ENCODE measurements around the gene TFDP1.

The TFDP1 gene

GRCh38 chr13:113599391-113599790 is 14.8 kb downstream of the TFDP1 start:
- H3K27me3 ChIP-seq (ENCODE audit: control insufficient read depth, insufficient read depth, low read length): no peaks in the 10 kb centered on the region
- peaks cover 53% of the 10 kb centered on the region for H3K36me3 ChIP-seq (ENCODE audit: control insufficient read depth, insufficient read depth, low read length)
- no peaks in the 10 kb centered on the region for H3K9me3 ChIP-seq (ENCODE audit: control insufficient read depth, insufficient read depth, low read depth, low read length)
- H3K4me1 ChIP-seq (ENCODE audit: control insufficient read depth, insufficient read depth, low read length): no peaks in the 10 kb centered on the region; the same call in 1 of the 2 replicates
- H3K27ac ChIP-seq (ENCODE audit: low read depth, low read length): no peak overlapping the region
- no peak overlapping the region for H3K9ac ChIP-seq (ENCODE audit: low read length)
- no peak overlapping the region for H3K4me3 ChIP-seq (ENCODE audit: low read depth, low read length)

- no peaks in the 10 kb centered on the region for H3K9me3 ChIP-seq (ENCODE audit: control insufficient read depth, insufficient read depth, low read depth, low read length)
- H3K4me1 ChIP-seq (ENCODE audit: control insufficient read depth, insufficient read depth, low read length): no peaks in the 10 kb centered on the region; the same call in 1 of the 2 replicates
- H3K27ac ChIP-seq (ENCODE audit: low read depth, low read length): no peak overlapping the region
- H3K36me3 ChIP-seq (ENCODE audit: control insufficient read depth, insufficient read depth, low read length): peaks cover 57% of the 10 kb centered on the region
- no peak overlapping the region for H3K4me3 ChIP-seq (ENCODE audit: low read depth, low read length)
- H3K9ac ChIP-seq (ENCODE audit: low read length): no peak overlapping the region
- H3K27me3 ChIP-seq (ENCODE audit: control insufficient read depth, insufficient read depth, low read length): no peaks in the 10 kb centered on the region
Measured at GRCh38 chr13:113601166-113602070, 16.9 kb downstream of the TFDP1 start.

GRCh38 chr13:113602291-113602988 is 17.9 kb downstream of the TFDP1 start:
- Histone ChIP-seq H3K9me3 (ENCODE audit: control insufficient read depth, insufficient read depth, low read depth, low read length) (no peaks in the 10 kb centered on the region), H3K9ac (ENCODE audit: low read length) (no peak overlapping the region), H3K4me1 (ENCODE audit: control insufficient read depth, insufficient read depth, low read length) (no peaks in the 10 kb centered on the region; the same call in 1 of the 2 replicates), H3K27ac (ENCODE audit: low read depth, low read length) (no peak overlapping the region), H3K36me3 (ENCODE audit: control insufficient read depth, insufficient read depth, low read length) (peaks cover 54% of the 10 kb centered on the region), H3K27me3 (ENCODE audit: control insufficient read depth, insufficient read depth, low read length) (no peaks in the 10 kb centered on the region), H3K4me3 (ENCODE audit: low read depth, low read length) (no peak overlapping the region)

GRCh38 chr13:113603116-113603710 is 18.7 kb downstream of the TFDP1 start:
- Histone ChIP-seq H3K4me3 (ENCODE audit: low read depth, low read length) (no peak overlapping the region), H3K36me3 (ENCODE audit: control insufficient read depth, insufficient read depth, low read length) (peaks cover 50% of the 10 kb centered on the region), H3K9me3 (ENCODE audit: control insufficient read depth, insufficient read depth, low read depth, low read length) (no peaks in the 10 kb centered on the region), H3K9ac (ENCODE audit: low read length) (no peak overlapping the region), H3K27ac (ENCODE audit: low read depth, low read length) (no peak overlapping the region), H3K27me3 (ENCODE audit: control insufficient read depth, insufficient read depth, low read length) (no peaks in the 10 kb centered on the region), H3K4me1 (ENCODE audit: control insufficient read depth, insufficient read depth, low read length) (no peaks in the 10 kb centered on the region; the same call in 1 of the 2 replicates)

GRCh38 chr13:113604186-113604585 is 19.6 kb downstream of the TFDP1 start:
- Histone ChIP-seq H3K36me3 (ENCODE audit: control insufficient read depth, insufficient read depth, low read length) (peaks cover 49% of the 10 kb centered on the region), H3K27ac (ENCODE audit: low read depth, low read length) (no peak overlapping the region), H3K9me3 (ENCODE audit: control insufficient read depth, insufficient read depth, low read depth, low read length) (no peaks in the 10 kb centered on the region), H3K4me1 (ENCODE audit: control insufficient read depth, insufficient read depth, low read length) (no peaks in the 10 kb centered on the region; the same call in 1 of the 2 replicates), H3K9ac (ENCODE audit: low read length) (no peak overlapping the region), H3K4me3 (ENCODE audit: low read depth, low read length) (no peak overlapping the region), H3K27me3 (ENCODE audit: control insufficient read depth, insufficient read depth, low read length) (no peaks in the 10 kb centered on the region)

GRCh38 chr13:113605461-113605860 is 20.9 kb downstream of the TFDP1 start:
- Histone ChIP-seq H3K27ac (ENCODE audit: low read depth, low read length) (no peak overlapping the region), H3K4me1 (ENCODE audit: control insufficient read depth, insufficient read depth, low read length) (no peaks in the 10 kb centered on the region; the same call in 1 of the 2 replicates), H3K27me3 (ENCODE audit: control insufficient read depth, insufficient read depth, low read length) (no peaks in the 10 kb centered on the region), H3K9ac (ENCODE audit: low read length) (no peak overlapping the region), H3K9me3 (ENCODE audit: control insufficient read depth, insufficient read depth, low read depth, low read length) (no peaks in the 10 kb centered on the region), H3K4me3 (ENCODE audit: low read depth, low read length) (no peak overlapping the region), H3K36me3 (ENCODE audit: control insufficient read depth, insufficient read depth, low read length) (peaks cover 43% of the 10 kb centered on the region)

GRCh38 chr13:113605866-113606438 is 21.4 kb downstream of the TFDP1 start:
- Histone ChIP-seq H3K27ac (ENCODE audit: low read depth, low read length) (no peak overlapping the region), H3K4me1 (ENCODE audit: control insufficient read depth, insufficient read depth, low read length) (no peaks in the 10 kb centered on the region; the same call in 1 of the 2 replicates), H3K4me3 (ENCODE audit: low read depth, low read length) (no peak overlapping the region), H3K9ac (ENCODE audit: low read length) (no peak overlapping the region), H3K27me3 (ENCODE audit: control insufficient read depth, insufficient read depth, low read length) (no peaks in the 10 kb centered on the region), H3K36me3 (ENCODE audit: control insufficient read depth, insufficient read depth, low read length) (peaks cover 43% of the 10 kb centered on the region), H3K9me3 (ENCODE audit: control insufficient read depth, insufficient read depth, low read depth, low read length) (no peaks in the 10 kb centered on the region)

GRCh38 chr13:113607056-113607888 is 22.7 kb downstream of the TFDP1 start:
- Histone ChIP-seq H3K9me3 (ENCODE audit: control insufficient read depth, insufficient read depth, low read depth, low read length) (no peaks in the 10 kb centered on the region), H3K36me3 (ENCODE audit: control insufficient read depth, insufficient read depth, low read length) (peaks cover 54% of the 10 kb centered on the region), H3K27ac (ENCODE audit: low read depth, low read length) (no peak overlapping the region; the same call in 1 of the 2 replicates), H3K27me3 (ENCODE audit: control insufficient read depth, insufficient read depth, low read length) (no peaks in the 10 kb centered on the region), H3K4me3 (ENCODE audit: low read depth, low read length) (no peak overlapping the region), H3K9ac (ENCODE audit: low read length) (no peak overlapping the region), H3K4me1 (ENCODE audit: control insufficient read depth, insufficient read depth, low read length) (no peaks in the 10 kb centered on the region; the same call in 1 of the 2 replicates)

- Histone ChIP-seq H3K27me3 (ENCODE audit: control insufficient read depth, insufficient read depth, low read length) (no peaks in the 10 kb centered on the region), H3K4me3 (ENCODE audit: low read depth, low read length) (no peak overlapping the region), H3K9me3 (ENCODE audit: control insufficient read depth, insufficient read depth, low read depth, low read length) (no peaks in the 10 kb centered on the region), H3K4me1 (ENCODE audit: control insufficient read depth, insufficient read depth, low read length) (no peaks in the 10 kb centered on the region), H3K27ac (ENCODE audit: low read depth, low read length) (no peak overlapping the region; the same call in 1 of the 2 replicates), H3K9ac (ENCODE audit: low read length) (no peak overlapping the region), H3K36me3 (ENCODE audit: control insufficient read depth, insufficient read depth, low read length) (peaks cover 59% of the 10 kb centered on the region)
Measured at GRCh38 chr13:113607889-113608635, 23.5 kb downstream of the TFDP1 start.

Measured in HUES6 (cell line).